Body of pancreas (tissue), 4 donors: ENCODE measurements around the gene HS3ST4.

ENCODE experiments used
- CTCF ChIP-seq, 7 experiments: fragments of 450-650 bp in 4 of 7; fragments of 200-600 bp in 3 of 7; sonication (generic) in 3 of 7; IDR thresholded peaks; one replicate each; pipeline ENCODE4 v1.5.1; 2016 to 2019; ENCODE audit warnings: antibody characterized with exemption in 7 of 7
- POLR2A ChIP-seq, 3 donors: fragments of 450-650 bp; IDR thresholded peaks; one replicate each; pipeline ENCODE4 v1.6.1; 2016; ENCODE audit warnings: antibody characterized with exemption in 3 of 3, mild to moderate bottlenecking in 2 of 3

- no peak for TF ChIP-seq CTCF (IDR thresholded peaks at IDR 0.05)
- TF ChIP-seq POLR2A (IDR thresholded peaks at IDR 0.05) = no peak
These were observed 96.9 kb downstream of the HS3ST4 start for GRCh38 chr16:25788637-25789036.
